H1 (cell line): ENCODE measurements around the gene TMEM156. TPM values are rescaled to one million over a fixed set of nuclear protein-coding genes. Genes with fewer than 3 reads are reported as not detected.

Source experiments
- CTCF ChIA-PET: fragments of 300-600 bp; sonication (Branson Sonifier 250); formaldehyde crosslinking; loops from one replicate; lab custom pipeline; 2021; ENCODE audit not compliant: partially characterized antibody; lab: Charles Lee
- POLR2A ChIA-PET: fragments of 300-600 bp; sonication (Branson Sonifier 250); formaldehyde crosslinking; loops from one replicate; lab custom pipeline; 2021; ENCODE audit warnings: inconsistent platforms; ENCODE audit not compliant: partially characterized antibody; lab: Charles Lee
- DNase-seq, 2 experiments: peaks; one replicate each; pipeline versions ENCODE4 v3.0.0 to v3.0.0-alpha.2; 2010 to 2022; ENCODE audit warnings: low spot score in 2 of 2, low read depth in 1 of 2, mixed read lengths in 1 of 2
- FAIRE-seq: peaks from 2 replicates; lab custom pipeline; 2011; peaks lifted over from hg19 to GRCh38; lab: Jason Lieb, UNC
- H2AFZ ChIP-seq: 2 replicates; pipeline ENCODE4 v1.8.1; 2012; ENCODE audit warnings: low read length, inconsistent platforms
- H2AK5ac ChIP-seq: 2 replicates; pipeline ENCODE4 v1.6.1; 2013; ENCODE audit warnings: low read depth, low read length
- H2BK120ac ChIP-seq: replicated peaks from 2 replicates; pipeline ENCODE3; 2013; ENCODE audit warnings: low read depth, low read length, inconsistent platforms
- H2BK12ac ChIP-seq: 2 replicates; pipeline ENCODE4 v1.6.1; 2013; ENCODE audit warnings: low read depth, low read length
- H2BK15ac ChIP-seq: 2 replicates; pipeline ENCODE4 v1.6.1; 2013; ENCODE audit warnings: low read length
- H2BK20ac ChIP-seq: 2 replicates; pipeline ENCODE4 v1.6.1; 2013; ENCODE audit warnings: low read length
- H2BK5ac ChIP-seq: 2 replicates; pipeline ENCODE4 v1.6.1; 2013; ENCODE audit warnings: low read depth, low read length
- H3K14ac ChIP-seq: 2 replicates; pipeline ENCODE4 v1.6.1; 2013; ENCODE audit warnings: inconsistent platforms; ENCODE audit not compliant: insufficient read length
- H3K18ac ChIP-seq: 2 replicates; pipeline ENCODE4 v1.6.1; 2013; ENCODE audit warnings: low read length; ENCODE audit errors: extremely low read depth
- H3K23ac ChIP-seq: 2 replicates; pipeline ENCODE4 v1.6.1; 2013; ENCODE audit warnings: inconsistent platforms; ENCODE audit not compliant: insufficient read length
- H3K23me2 ChIP-seq: 2 replicates; pipeline ENCODE4 v1.6.1; 2013; ENCODE audit warnings: low read depth, low read length
- H3K27ac ChIP-seq: 2 replicates; pipeline ENCODE4 v1.6.1; 2011; ENCODE audit warnings: low read depth, low read length, inconsistent platforms
- H3K27me3 ChIP-seq, 4 experiments: replicated peaks in 1 of 4; 1 replicate in 1 of 4; 2 replicates in 3 of 4; pipeline versions ENCODE4 v1.6.1 to v1.8.1; 2011 to 2013; ENCODE audit warnings: low read length in 3 of 4, mild to moderate bottlenecking in 3 of 4, inconsistent platforms in 2 of 4, mixed read lengths in 2 of 4, moderate library complexity in 1 of 4; ENCODE audit not compliant: control insufficient read depth in 3 of 4, insufficient read depth in 3 of 4; ENCODE audit errors: extremely low read depth in 1 of 4
- H3K36me3 ChIP-seq, 4 experiments: 2 replicates each; pipeline versions ENCODE4 v1.6.1 to v1.8.1; 2011 to 2013; ENCODE audit warnings: mild to moderate bottlenecking in 4 of 4, low read length in 3 of 4, moderate library complexity in 2 of 4, control low read depth in 1 of 4, inconsistent platforms in 1 of 4; ENCODE audit not compliant: insufficient read depth in 4 of 4, control insufficient read depth in 2 of 4
- H3K4ac ChIP-seq: replicated peaks from 2 replicates; pipeline ENCODE3; 2013; ENCODE audit warnings: low read length, low read depth, mixed read lengths, inconsistent platforms; ENCODE audit not compliant: insufficient read length
- H3K4me1 ChIP-seq, 4 experiments: replicated peaks in 1 of 4; 1 replicate in 1 of 4; 2 replicates in 3 of 4; pipeline versions ENCODE4 v1.6.1 to v1.8.1; 2011 to 2013; ENCODE audit warnings: low read length in 3 of 4, inconsistent platforms in 2 of 4, mixed read lengths in 1 of 4; ENCODE audit not compliant: insufficient read depth in 4 of 4, control insufficient read depth in 3 of 4
- H3K4me2 ChIP-seq, 2 experiments: 2 replicates each; pipeline versions ENCODE4 v1.6.1 to v1.8.1; 2011 to 2013; ENCODE audit warnings: low read depth in 2 of 2, low read length in 2 of 2, control low read depth in 1 of 2, inconsistent platforms in 1 of 2, mild to moderate bottlenecking in 1 of 2; ENCODE audit not compliant: insufficient read depth in 1 of 2
- H3K4me3 ChIP-seq, 4 experiments: fragments of 200-600, 300-600 bp in 1 of 4; sonication (generic), shearing (Covaris generic), sonication (Bioruptor Twin) in 1 of 4; 2 replicates each; pipeline versions ENCODE4 v1.5.1 to v1.8.1; 2011 to 2016; ENCODE audit warnings: low read length in 4 of 4, low read depth in 3 of 4, control low read depth in 2 of 4, inconsistent platforms in 2 of 4, mild to moderate bottlenecking in 2 of 4, mixed read lengths in 1 of 4, moderate library complexity in 1 of 4; ENCODE audit not compliant: insufficient read depth in 2 of 4; ENCODE audit errors: extremely low read depth in 1 of 4
- H3K56ac ChIP-seq: replicated peaks from 2 replicates; pipeline ENCODE3; 2013; ENCODE audit warnings: low read depth, mild to moderate bottlenecking, mixed read lengths, low read length, inconsistent platforms; ENCODE audit not compliant: insufficient read length
- H3K79me1 ChIP-seq: 2 replicates; pipeline ENCODE4 v1.6.1; 2013; ENCODE audit warnings: low read depth, low read length, control low read depth
- H3K79me2 ChIP-seq, 2 experiments: 2 replicates each; pipeline versions ENCODE4 v1.6.1 to v1.8.1; 2012 to 2013; ENCODE audit warnings: low read length in 2 of 2, mild to moderate bottlenecking in 2 of 2, inconsistent platforms in 1 of 2; ENCODE audit not compliant: insufficient read depth in 2 of 2, control insufficient read depth in 1 of 2
- H3K9ac ChIP-seq, 4 experiments: replicated peaks in 1 of 4; 1 replicate in 1 of 4; 2 replicates in 3 of 4; pipeline versions ENCODE4 v1.6.1 to v1.8.1; 2011 to 2013; ENCODE audit warnings: low read depth in 3 of 4, low read length in 3 of 4, control low read depth in 2 of 4, mild to moderate bottlenecking in 2 of 4, moderate library complexity in 2 of 4, inconsistent platforms in 1 of 4; ENCODE audit errors: extremely low read depth in 1 of 4
- H3K9me3 ChIP-seq, 2 experiments: 2 replicates each; pipeline versions ENCODE4 v1.6.1 to v1.8.1; 2012 to 2013; ENCODE audit warnings: mild to moderate bottlenecking in 2 of 2, moderate library complexity in 2 of 2, control low read depth in 1 of 2, inconsistent platforms in 1 of 2, low read depth in 1 of 2, low read length in 1 of 2, mixed read lengths in 1 of 2; ENCODE audit not compliant: insufficient read depth in 2 of 2
- H4K20me1 ChIP-seq, 2 experiments: replicated peaks in 1 of 2; 2 replicates each; pipeline versions ENCODE3 to v1.8.1; 2011 to 2013; ENCODE audit warnings: inconsistent platforms in 2 of 2, low read length in 2 of 2, mild to moderate bottlenecking in 1 of 2; ENCODE audit not compliant: insufficient read depth in 2 of 2, control insufficient read depth in 1 of 2
- H4K5ac ChIP-seq: 2 replicates; pipeline ENCODE4 v1.6.1; 2013; ENCODE audit warnings: low read length, low read depth, mixed read lengths, inconsistent platforms; ENCODE audit not compliant: insufficient read length
- H4K8ac ChIP-seq: 2 replicates; pipeline ENCODE4 v1.8.0; 2013; ENCODE audit warnings: mild to moderate bottlenecking, moderate library complexity, low read length, inconsistent platforms; ENCODE audit not compliant: insufficient read depth; ENCODE audit errors: extremely low read depth
- H4K91ac ChIP-seq: replicated peaks from 2 replicates; pipeline ENCODE3; 2013; ENCODE audit warnings: low read length, mixed read lengths, inconsistent platforms; ENCODE audit not compliant: insufficient read length
- CBX5 ChIP-seq: fragments of 300-800, 300-1000 bp; sonication (generic); IDR thresholded peaks from 2 replicates; pipeline ENCODE4 v1.7.1; 2016; ENCODE audit warnings: antibody characterized with exemption, low read length, low read depth
- CEBPB ChIP-seq: IDR thresholded peaks from 2 replicates; pipeline ENCODE4 v1.6.1; 2012; ENCODE audit warnings: low read depth, low read length
- POLR2AphosphoS5 ChIP-seq: IDR thresholded peaks from 2 replicates; pipeline ENCODE4 v1.6.1; 2011; ENCODE audit warnings: low read depth, low read length
- RFX5 ChIP-seq: IDR thresholded peaks from 2 replicates; pipeline ENCODE4 v1.6.1; 2011; ENCODE audit warnings: low read depth, low read length, improper control_type of control experiment, borderline replicate concordance
- SP1 ChIP-seq: IDR thresholded peaks from 2 replicates; pipeline ENCODE4 v1.6.1; 2011; ENCODE audit warnings: low read depth, low read length
- YY1 ChIP-seq: IDR thresholded peaks from 2 replicates; pipeline ENCODE4 v1.6.1; 2011; ENCODE audit warnings: low read depth, mild to moderate bottlenecking, low read length
- WGBS, 2 experiments: shearing (Covaris generic) in 1 of 2; methylation state at CpG; one replicate each; pipeline versions ENCODE4 v1.1.6 to v1.1.7; 2013 to 2015; ENCODE audit warnings: low lambda C conversion rate in 2 of 2, mixed read lengths in 2 of 2, inconsistent platforms in 1 of 2, low coverage in 1 of 2, missing lambda C conversion rate in 1 of 2; ENCODE audit not compliant: insufficient replicate concordance in 2 of 2, insufficient coverage in 1 of 2, insufficient read length in 1 of 2; ENCODE audit errors: extremely low coverage in 1 of 2, missing lambda C conversion rate in 1 of 2; 5-methylcytosine and 5-hydroxymethylcytosine counted together
- polyA plus RNA-seq, 7 experiments: library from polyadenylated mRNA; depleted of rRNA in 3 of 7; stranded (reverse) in 5 of 7; unstranded in 2 of 7; fragments of >200 nt in 5 of 7; fragments of 200-250 nt in 2 of 7; gene quantifications; 1 replicate in 5 of 7; 2 replicates in 1 of 7; 4 replicates in 1 of 7; pipeline versions ENCODE4 v1.2.1 to v1.2.3, GENCODE V29; 2011 to 2013; ENCODE audit warnings: missing spikeins in 2 of 7, mixed read lengths in 2 of 7
- total RNA-seq: library from RNA; stranded (reverse); fragmentation: NEBNext Ultra II Directional; extraction: Animal tissue kit (Norgen Biotek cat#: 25700); gene quantifications from 2 replicates; pipeline ENCODE4 v1.2.1, GENCODE V29; 2021
- TF ChIP-seq, protein P1 (sequence below): IDR thresholded peaks from 2 replicates; pipeline ENCODE4 v1.6.1; 2011; ENCODE audit warnings: low read depth, mild to moderate bottlenecking, low read length; ENCODE audit not compliant: insufficient read depth

The TMEM156 gene
- total and polyA plus RNA-seq, 2 of the 8 experiments (the other 6 are each of a cell fraction or from before 2014, with no cell fraction given) = not detected

DNA sequence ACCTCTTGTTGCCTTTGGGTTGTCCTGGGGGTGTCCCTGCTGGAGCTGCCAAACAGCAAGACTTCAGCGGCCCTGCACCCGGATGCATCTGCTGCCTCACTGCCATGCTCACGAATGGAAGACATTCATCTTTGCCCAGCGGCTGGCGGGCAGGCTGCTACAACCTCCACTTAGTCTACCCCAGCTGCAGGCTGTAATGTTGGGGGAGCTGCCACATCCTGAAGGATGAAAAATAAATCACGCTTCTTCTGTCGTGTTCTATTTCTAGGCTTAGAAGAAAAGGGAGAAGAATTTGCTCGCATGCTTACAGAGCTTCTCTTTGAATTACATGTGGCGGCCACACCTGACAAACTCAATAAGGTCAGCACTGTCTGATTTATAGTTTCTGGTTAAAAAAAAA lies 103.2 kb downstream of the TMEM156 start:
- H3K23me2 ChIP-seq = no peaks in the 10 kb centered on the region
- no peak overlapping the region for H4K91ac ChIP-seq
- H3K79me2 ChIP-seq = no peaks in the 10 kb centered on the region
- H3K9me3 ChIP-seq = no peaks in the 10 kb centered on the region
- no peak overlapping the region for H2AFZ ChIP-seq
- H3K23ac ChIP-seq = no peak overlapping the region
- FAIRE-seq (no peak), DNase-seq (no peak)
- 89% methylated on average over 9 of the region's 9 CpGs; no CpG with 5 or more reads in 1 of the 2 experiments for WGBS, 2 experiments
- H3K14ac ChIP-seq = no peak overlapping the region
- H2BK20ac ChIP-seq = no peak overlapping the region
- H3K36me3 ChIP-seq = peaks cover 0 to 3% (median 0%) of the 10 kb centered on the region in 4 experiments; a peak in 1 of 8 replicates
- H3K56ac ChIP-seq = no peak overlapping the region
- H2AK5ac ChIP-seq = no peak overlapping the region
- ChIA-PET POLR2A (no interaction called here), CTCF (interaction anchor here (0.6 to 0.7 kb wide), 2 partner anchors 206 to 415 kb away, joined by 3 read pairs; no protein-coding TSS in a partner anchor)
- peaks cover 0 to 3% (median 0%) of the 10 kb centered on the region in 4 experiments; a peak in 2 of 7 replicates for H3K4me1 ChIP-seq
- no peak overlapping the region for H4K8ac ChIP-seq
- no peak overlapping the region for H2BK120ac ChIP-seq
- H2BK12ac ChIP-seq = no peak overlapping the region
- no peaks in the 10 kb centered on the region for H3K79me1 ChIP-seq
- H3K4me3 ChIP-seq = no peak overlapping the region
- H4K5ac ChIP-seq = no peak overlapping the region
- no peak overlapping the region for H3K4me2 ChIP-seq
- H2BK15ac ChIP-seq = no peak overlapping the region
- H3K27me3 ChIP-seq = no peaks in the 10 kb centered on the region
- no peak overlapping the region for H3K27ac ChIP-seq
- H3K18ac ChIP-seq = no peak overlapping the region
- no peak overlapping the region for H3K4ac ChIP-seq
- no peak for TF ChIP-seq YY1
- TF ChIP-seq CEBPB = no peak
- no peak for TF ChIP-seq POLR2AphosphoS5
- TF ChIP-seq RFX5 = no peak
- no peak for TF ChIP-seq CBX5
- no peak for TF ChIP-seq SP1
- TF ChIP-seq, protein P1, sequence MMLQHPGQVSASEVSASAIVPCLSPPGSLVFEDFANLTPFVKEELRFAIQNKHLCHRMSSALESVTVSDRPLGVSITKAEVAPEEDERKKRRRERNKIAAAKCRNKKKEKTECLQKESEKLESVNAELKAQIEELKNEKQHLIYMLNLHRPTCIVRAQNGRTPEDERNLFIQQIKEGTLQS = no peak
- no peaks in the 10 kb centered on the region for H4K20me1 ChIP-seq
- no peak overlapping the region for H3K9ac ChIP-seq
- H2BK5ac ChIP-seq = no peak overlapping the region
